ENCODE results near the gene CAMK2A.

Gene CAMK2A

DNA sequence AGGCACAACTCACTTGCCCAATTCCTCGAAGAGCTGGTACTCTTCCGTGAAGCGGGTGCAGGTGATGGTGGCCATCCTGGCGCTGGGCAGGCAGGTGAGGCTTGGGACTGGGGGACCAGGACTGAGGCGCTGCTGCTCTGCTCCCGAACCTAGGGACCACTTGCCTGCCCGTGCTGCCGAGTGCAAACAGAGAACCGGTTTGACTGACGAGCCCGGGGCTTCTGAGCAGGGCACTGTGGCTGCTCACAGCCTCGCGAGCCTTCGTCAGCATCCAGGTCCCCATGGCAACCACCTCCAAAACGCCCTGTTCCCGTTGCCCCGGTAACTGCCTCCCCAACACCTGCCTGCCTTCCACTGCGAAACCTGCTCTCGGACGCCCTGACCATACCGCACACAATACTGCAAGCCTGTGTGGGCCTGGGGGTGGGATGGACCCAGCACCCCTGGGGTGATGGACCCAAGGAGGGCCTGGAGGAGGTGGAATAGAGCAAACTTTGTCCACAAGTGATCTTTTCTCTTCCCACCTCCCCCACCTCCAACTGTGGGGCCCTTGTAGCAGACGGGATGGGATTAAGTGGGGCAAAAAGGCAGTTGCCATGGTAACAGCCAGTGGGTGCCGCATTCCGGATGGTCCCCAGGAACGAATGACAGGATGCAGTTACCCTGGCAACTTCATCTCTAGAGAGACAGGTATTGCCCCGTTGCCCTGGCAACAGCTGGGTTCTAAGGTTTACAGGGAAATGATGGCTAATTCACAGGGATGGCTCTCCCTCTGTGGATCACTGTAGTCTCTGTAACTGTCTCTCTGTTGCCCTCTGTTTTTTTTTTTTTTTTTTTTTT is at the start of gene CAMK2A:
Gene CAMK2A, minus strand, starts transcription at position 223 of the 840 bp plus-strand sequence. Its CDS starts 148 bp downstream, at position 75.
- no peak for DNase-seq (ENCODE audit: low read depth in 2 of 2)

DNA sequence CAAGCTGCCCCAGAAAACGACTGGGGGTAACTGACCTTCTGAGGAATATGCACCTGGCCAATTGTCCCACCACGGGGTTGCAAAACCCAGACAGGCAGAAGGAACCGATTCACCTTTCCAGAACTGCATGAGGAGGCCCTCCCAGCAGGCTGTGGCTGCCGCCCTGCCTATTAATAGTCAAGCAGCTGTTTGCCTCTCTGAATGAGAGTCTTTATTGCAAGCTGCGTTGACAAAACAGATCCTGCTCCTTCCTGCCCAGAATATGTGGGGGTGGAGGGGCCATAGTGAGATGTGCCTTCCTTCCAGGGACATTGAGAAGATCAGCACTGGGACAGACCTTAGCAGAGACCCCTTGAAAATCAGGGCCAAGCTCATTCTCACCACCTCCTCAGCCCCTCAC is 49.6 kb upstream of the CAMK2A start:
- no peak for DNase-seq (ENCODE audit: low read depth in 2 of 2)

DNA sequence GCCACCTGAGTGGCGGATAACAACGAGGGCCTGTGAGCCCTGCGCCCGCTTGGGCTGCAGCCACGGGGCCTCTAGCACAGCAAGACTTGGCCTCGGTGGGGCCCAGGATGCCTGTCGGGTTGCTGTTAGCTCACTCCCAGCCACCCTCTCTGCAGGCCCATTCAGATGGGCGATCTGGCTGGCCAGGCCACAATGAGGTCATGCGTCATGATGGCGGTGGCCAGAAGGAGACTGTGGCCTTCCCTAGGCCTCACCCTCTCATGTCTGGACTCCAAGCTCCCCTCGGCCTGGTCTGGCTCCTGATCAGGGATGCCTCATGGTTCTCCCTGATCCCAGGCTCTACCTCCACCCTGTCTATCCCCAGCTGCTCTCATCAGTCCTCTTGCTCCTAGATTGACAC is 49.0 kb upstream of the CAMK2A start:
- DNase-seq (ENCODE audit: low read depth in 2 of 2), result no peak

DNA sequence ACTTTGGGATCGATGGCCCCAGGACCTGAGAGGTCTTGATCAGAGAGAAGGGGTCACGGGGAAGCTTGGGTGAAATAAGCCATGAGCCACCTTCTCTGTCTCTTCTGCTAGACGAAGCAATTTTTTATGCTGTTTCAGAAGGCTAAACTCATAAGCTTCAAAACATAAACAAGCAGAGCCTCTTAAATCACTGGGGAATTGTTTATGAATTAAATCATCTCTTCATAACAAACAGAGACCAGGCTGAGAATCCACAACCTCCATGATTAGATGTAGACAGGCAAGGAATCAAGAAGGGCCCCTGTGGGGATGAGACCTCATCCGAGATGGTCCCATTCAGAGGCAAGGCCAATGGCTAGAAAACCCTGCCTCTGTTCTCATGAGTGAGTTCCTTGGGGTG is 46.2 kb upstream of the CAMK2A start:
- DNase-seq (ENCODE audit: low read depth in 2 of 2), result no peak

DNA sequence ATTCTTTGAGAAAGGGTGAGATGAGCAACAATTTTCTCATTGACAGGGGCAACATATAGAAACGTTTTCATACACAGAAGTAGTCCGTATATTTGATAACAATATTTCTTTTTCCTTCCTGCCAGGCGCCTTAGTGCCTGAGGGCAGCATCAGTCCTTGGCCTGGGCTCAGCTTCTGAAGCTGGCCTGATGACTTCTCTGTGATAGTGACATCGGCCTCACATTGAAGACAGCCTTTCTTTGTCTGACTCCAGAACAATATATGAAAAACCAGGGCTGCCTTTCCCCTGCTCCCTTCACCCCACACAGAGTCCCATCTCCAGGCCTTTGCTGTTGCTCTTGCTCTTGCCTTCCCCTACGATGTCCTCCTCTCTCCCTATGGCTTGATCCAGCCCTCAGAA is 43.8 kb upstream of the CAMK2A start:
- no peak for DNase-seq (ENCODE audit: low read depth in 2 of 2)

DNA sequence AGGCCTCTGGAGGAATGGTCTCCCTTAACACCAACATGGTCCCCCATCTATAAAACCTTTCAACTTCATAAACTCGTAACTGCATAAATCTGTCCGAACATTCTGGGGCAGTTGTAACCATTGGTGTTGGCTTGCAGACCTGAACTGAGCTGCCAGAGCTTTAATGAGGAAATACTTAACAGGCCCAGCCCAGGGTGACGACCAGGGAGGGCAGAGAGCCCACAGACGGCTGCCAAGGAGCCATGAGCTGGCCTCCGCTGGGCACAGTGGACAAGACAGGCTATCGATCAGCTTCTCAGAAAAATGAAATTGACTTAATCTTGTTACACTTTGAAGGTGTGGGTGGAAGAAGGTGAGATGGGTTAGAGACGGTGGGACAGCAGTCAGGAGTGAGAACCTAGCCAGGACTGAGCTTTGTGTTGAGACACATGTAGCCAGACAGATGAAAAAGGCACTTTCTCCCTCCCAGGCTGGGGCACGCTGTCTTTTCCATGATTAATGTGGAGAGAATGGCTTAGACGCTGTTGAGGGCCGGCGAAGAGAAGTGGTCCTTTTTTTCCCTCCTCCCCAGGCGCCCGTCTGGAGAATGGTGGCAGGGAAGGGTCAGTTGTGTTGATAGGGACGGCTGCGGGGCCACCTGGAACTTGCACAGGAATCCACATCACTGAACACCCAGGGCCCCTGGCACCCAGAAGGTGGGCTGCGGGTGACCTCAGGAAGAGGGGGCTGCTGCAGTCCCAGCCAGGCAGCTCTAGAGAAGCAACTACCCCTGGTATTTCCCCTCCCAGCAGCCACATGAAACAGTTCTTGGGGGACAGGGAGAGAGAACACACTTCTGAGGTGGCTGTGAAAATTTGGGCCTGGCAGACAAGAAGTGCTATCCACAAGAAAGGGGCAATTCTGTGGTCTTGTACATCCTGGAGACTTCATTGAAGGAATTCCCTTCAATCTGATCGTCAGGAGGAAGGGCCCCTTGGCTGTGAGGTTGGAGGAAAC is 40.6 kb upstream of the CAMK2A start:
- no peak for DNase-seq (ENCODE audit: low read depth in 2 of 2)

DNA sequence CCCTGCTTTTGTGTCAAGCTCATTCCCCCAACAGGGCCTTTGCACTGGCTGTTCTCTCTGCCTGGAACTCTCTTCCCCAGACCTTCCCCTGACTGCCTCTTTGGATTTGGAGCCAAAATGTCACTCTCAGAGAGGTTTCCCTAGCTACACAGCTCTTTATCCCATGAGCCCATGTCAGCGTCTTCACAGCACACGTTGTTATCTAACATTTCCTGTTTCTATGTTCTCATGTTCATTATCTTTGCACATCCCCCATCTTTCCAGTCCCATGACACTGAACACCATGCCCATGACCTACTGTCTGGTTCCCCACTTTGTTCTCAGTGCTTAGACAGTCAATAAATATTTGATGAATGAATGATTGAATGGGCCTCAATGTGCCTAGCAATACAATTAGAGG is 39.5 kb upstream of the CAMK2A start:
- DNase-seq (ENCODE audit: low read depth in 2 of 2), result no peak

DNA sequence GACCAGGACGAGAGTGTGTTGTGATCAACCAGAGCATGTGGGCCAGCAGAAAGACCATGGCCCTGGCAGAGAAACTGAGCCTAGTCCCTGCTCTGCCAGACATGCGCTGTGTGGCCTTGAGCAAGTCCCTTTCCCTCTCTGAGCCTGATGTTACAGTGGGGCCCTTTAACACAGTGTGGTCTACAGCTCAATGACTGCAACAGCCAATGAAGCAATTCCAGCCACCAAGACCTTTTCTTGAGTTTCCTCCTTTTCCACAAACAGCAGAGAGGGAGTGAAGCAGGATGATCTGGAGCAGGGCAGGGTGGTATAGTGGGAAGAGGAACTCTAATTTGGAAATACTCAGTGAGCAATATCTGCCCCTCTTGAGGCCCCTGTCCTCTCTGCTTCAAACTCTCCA is 38.9 kb upstream of the CAMK2A start:
- no peak for DNase-seq (ENCODE audit: low read depth in 2 of 2)

DNA sequence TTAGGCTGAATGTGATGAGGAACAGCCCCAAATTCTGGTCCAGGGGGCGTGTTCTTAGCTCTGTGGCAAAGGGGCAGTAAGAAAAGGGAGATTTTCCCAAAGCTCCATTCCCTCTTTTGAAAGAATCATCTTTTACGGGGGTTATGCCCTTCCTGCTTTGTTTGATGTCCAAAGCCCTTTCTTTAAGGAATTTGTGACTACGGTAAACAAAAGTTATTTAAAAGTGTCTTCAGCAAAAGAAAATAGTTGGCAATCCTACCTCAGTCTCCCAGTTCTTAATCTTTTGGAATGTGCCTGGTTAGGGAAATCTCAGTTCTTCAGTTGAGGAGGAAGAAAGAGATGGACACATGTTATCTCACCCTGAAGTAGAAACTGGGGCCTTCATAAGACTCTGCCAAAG is 37.6 kb upstream of the CAMK2A start:
- no peak for DNase-seq (ENCODE audit: low read depth in 2 of 2)

DNA sequence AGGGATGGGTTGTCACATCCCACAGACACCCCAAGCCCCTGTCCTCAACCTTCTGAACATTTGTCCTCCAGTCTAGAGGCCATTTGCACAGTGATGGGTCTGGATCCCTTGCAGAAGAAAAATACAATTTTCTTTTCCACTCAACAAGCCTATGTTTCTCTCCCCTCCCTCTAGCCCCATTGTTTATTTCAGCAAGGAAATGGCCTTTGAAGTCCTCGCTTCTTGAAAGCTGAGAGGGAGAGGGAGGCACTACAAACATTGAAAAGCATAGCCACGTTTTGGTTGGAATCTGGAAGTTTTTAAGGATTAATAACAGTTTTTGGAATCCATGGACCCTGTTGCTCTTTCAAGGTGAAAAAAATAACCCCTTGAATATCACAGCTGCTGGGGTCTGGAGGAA is 37.1 kb upstream of the CAMK2A start:
- DNase-seq (ENCODE audit: low read depth in 2 of 2), result no peak

DNA sequence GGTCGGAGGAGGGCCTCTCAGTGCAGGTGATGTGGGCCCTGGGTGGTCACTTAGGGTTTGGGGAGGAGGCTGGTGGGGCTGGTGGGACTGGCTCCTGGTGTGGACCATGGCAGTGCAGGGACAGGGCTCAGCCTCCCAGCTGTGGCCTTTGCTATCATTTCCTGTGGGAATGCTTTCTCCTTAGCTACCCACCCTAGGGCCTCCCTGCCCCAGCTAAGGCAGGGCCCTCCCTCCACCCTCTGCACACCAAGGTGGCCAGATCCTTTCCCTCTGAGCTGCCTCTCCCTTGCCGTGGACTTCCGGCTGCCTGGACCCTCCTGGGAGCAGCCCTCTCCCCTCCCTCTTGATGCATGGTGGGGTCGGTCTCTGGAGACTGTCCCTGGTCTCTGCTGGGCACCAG is 35.9 kb upstream of the CAMK2A start:
- DNase-seq (ENCODE audit: low read depth in 2 of 2), result no peak

DNA sequence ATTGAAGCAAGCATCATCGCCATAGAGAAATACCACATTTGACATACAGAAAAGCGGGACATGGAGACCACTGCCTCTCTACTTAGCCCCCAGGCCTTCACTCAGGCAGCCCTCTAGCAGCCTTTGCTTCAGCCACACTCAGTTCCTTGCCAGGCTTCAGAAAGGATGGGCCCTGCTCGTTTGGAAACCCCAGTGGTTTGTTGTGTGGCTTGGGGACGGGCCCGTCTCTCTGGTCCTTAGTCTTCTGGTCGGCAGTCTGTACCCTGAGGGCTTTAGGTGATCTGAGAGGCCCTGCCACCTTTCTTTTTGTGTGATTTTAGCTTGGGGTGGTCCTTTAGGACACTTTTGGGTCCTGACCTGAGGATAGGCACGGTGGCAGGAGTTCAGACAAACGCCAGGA is 34.2 kb upstream of the CAMK2A start:
- no peak for DNase-seq (ENCODE audit: low read depth in 2 of 2)

DNA sequence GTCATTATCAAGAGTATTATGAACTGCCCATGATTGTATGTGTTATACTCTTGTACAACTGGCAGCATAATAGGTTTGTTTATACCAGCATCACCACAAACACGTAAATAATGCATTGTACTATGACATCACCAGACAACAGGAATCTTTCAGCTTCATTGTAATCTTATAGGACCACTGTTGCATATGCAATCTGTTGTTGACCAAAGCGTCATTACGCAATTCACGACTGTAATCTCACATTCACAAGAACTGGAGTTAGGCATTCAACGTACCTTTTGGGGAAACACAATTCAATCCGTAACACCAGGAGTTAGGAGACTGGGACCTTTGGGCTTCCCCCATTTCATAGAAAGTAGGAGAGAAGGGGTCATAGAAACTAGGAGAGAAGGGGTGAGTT is 33.5 kb upstream of the CAMK2A start:
- DNase-seq (ENCODE audit: low read depth in 2 of 2), result no peak

DNA sequence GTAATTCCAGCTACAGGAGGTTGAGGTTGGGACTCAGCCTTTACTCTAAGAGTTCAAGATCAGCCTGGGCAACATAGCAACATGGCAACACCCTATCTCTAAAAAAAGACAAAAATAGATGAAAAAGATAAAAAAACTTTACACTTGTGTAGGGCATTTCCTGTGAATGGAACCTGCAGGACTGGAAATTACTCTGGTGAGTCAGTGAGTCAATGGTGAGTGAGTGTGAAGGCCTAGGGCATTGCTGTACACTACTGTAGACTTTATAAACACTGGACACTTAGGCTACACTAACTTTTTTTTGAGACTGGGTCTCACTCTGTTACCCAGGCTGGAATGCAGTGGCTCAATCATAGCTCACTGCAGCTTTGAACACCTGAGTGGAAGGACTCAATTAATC is 32.6 kb upstream of the CAMK2A start:
- DNase-seq (ENCODE audit: low read depth in 2 of 2), result no peak

DNA sequence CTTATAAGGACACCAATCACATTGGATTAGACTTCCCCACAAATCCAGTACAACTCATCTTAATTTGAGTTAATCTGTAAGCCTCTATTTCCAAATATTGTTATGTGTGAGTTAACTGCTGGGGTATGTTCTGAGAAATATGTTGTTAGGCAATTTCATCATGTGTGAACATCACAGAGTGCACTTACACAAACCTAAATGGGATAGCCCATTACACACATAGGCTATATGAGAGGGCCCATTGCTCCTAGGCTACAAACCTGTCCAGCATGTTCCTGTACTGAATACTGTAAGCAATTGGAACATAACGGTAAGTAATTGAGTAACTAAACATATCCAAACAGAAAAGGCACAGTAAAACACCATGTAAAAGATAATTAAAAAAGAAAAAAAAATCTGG is 32.2 kb upstream of the CAMK2A start:
- DNase-seq (ENCODE audit: low read depth in 2 of 2), result no peak

DNA sequence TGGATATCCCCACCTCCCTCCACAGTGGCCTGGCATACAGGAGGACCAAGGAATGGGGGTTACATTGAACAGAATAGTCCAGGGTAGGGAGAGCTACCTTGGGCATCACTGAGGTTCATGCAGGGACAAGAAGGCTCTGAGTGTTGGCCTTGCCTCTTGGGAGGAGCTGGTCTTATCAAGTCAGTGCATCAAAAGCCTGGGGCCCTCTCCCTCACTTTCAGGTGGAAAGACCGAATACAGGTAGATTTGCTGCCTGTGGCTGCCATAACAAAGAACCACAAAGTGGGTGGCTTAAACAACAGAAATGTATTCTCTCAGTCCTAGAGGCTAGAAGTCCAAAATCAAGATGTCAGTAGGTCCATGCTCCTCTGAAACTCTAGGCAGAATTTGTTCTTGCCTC is 31.6 kb upstream of the CAMK2A start:
- no peak for DNase-seq (ENCODE audit: low read depth in 2 of 2)

DNA sequence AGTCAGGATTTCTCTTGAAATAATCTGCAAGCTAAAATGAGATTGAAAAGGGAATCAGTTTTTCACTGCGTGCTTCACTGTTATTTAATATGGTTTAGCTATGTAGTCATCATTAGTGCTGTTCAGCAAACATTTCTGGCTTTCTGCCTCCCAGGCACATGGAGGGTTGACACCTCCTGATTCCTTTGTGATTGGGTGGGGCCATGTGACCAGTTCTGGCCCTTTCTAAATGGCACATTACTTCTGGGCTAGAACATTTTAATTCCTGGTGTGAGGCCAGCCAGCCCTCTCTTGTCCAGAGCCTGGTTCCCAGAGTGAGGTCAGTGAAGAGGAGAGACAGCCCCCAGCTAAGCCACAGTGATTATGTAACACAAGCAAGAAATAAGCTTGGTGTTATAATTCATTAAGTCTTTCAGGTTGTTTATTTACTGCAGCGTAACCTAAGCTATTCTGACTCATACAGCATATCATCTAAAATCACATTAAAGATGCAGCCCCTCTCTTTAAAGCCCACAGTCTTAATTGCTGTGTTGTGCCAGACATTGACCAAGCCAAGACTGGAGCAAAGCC is 30.6 kb upstream of the CAMK2A start:
- DNase-seq (ENCODE audit: low read depth in 2 of 2), result no peak

DNA sequence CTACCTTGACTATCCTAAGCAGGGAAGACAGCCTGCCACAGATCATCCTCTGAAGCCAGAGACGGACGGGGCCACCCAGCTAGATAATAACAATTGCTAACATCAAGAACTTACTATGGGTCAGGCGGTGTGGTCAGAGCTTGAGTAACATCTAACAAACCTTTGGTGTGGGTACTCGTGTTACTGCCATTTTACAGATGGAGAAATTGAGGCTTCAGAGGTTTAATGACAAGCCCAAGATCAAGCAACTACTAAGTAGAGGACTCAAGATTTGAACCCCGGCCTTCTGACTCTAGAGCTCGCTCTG is 29.9 kb upstream of the CAMK2A start:
- DNase-seq (ENCODE audit: low read depth in 2 of 2), result no peak

DNA sequence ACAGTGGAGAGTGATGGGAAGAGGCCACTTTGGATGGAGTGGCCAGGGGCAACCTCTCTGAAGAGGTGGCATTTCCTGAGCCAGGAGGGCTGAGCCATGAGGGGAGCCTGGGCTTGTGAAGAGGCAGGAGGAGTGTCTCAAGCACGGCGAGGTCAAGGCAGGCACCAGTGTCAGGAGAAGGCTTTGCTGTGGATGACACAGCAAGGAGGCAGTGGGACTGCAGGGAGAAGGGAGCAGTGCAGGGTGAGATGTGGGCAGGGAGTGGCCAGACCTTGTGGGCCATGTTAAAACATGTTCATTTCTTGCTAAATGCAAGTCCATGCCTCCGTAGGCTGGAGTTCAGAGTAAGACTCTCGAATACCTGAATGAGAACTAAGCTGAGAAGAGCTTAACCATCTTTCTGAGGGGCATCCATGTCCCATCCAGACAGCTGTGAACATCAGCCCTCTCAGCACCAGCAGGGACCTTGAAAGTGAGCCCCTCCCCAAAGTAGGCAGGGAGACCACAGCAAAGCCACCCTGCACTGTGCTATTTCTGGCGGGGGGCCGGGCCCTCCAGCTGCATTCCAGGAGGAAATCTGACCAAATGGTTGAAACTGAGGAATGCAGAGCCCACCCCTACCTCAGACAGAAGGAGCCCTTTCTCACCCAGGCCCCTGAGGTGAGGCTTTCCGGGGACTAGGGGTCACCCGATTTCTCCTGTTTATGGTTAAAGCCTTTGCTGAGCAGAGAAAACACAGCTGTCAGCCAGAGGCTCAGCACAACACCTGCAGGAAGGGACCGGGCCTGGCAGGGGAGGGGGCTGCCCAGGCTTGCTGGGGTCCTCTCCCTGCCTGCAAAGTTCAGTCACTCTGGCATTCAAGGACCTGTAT is 29.3 kb upstream of the CAMK2A start:
- DNase-seq (ENCODE audit: low read depth in 2 of 2), result no peak

DNA sequence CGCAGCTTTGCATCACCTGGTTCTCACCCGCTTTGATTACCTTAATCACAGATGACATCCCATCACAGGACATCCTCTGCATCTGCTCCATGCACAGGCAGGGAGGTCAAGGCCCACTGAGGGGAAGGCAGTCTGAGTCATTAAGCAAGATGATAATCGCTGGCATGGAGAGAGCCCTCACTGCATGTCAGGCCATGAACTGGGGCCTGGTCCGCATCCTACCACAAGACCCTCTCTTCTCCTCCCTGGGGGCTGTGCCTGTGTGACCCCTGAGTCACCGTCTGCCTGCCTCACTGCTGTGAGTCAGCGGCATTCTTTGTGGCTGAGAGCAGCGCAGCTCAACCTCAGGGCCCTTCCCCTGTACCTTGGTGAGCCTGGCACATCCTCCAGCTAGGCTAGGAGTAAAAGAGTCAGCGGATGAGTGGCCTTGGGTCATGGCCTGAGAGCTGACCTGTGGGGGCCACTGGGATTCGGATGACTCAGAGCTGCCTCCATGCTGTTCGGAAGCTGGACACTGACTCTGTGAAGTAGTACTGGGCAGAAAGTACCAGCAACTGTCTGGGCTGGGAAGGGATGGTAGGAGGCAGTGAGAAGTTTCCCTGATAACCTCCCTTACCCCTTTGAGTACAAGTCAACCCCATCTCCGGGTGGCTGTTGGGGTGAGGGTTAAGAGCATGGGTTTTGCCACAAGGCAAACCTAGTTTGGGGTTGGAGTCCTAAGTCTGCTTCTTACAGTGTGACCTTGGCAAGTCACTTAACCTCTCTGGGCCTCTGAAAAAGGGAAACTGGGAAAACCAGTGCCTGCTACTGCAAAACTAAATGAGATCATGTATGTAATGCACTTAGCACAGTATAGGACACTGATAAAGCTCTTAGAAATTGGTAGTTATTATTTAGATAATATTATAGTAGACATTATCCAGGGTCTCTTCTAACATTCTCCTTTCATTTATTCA is 27.8 kb upstream of the CAMK2A start:
- no peak for DNase-seq (ENCODE audit: low read depth in 2 of 2)

DNA sequence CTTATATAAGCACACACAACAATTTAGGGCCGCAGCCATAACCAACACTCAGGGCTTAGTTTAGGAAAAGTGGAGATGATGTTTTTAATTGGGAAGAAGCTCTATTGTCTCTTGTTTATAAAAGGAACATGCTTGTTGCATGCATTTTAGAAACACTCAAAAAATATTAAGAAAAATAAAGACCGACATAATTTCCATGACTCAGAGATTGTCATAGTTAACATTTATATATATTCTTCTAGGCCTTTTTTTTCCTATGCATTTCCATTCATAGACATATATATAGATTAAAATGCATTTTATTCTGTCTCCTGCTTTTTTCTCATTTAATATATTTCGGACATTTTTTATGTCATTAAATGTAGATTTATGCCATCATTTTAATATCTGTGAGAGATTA is 26.7 kb upstream of the CAMK2A start:
- no peak for DNase-seq (ENCODE audit: low read depth in 2 of 2)
